ENCODE data around the gene SLC28A3. TPM values are rescaled to one million over a fixed set of nuclear protein-coding genes. Genes with fewer than 3 reads are reported as not detected.
A peak's percentile ranks its signal among the peaks of the same experiment; 100 is the strongest.

Gene SLC28A3
- total RNA-seq, 1 donor from 2014 or later, result not detected

DNA sequence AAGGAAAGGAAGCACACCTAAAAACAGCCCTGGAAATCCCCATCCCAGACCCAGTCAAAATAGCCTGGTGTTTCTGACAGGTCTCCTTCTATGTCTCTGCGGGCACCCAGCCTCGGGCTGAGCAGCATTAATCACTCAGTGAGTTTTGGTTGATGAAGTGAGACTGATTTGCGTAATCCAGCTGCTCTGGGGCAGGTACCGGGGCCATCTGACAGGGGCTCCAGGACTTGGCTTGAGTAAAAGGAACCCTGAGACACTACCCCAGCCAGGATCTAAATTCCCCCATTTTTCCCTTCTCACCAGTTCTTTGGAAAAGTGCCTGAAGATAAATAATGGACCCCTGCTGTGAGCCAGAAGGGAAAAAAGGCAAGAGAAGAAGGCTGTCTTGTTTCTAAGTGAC lies 596 bp downstream of the SLC28A3 start:
- no peak for DNase-seq

DNA sequence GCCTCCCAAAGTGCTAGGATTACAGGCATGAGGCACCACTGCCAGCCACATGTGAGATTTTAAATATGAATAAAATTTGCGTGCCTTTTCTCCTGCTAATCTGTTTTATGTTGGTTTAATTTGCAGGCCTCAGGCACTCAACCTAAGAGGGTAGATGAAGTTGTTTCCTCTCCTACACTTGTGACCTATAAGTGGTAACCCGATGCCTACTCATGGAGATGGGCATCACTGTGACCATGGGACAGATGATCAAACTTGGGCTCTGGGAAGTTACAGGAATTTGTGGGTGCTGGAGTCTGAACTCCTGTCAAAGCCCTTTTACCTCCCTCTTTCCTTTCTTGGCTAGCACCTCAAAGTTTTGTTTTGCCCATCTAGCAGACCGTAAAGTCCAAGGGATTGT lies 1.1 kb downstream of the SLC28A3 start:
- DNase-seq, result no peak

DNA sequence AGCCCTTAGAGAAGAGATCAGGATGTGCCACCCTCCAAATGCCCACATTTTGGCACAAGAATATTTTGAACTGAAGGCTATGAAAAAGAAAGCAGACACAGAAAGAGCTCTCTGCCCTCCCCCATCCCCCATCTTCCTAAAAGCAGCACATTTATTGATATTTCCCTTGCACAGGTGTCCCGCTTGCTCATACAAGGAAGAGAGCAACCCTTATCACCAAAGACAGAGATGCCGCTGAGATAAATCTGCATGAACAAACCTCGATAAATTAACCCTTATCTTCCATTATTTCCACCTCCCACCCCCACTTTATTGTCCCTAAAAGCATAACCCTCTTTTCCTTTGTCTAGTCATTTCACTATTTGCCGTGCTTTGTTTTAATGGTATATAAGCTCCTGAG lies 1.8 kb downstream of the SLC28A3 start:
- no peak for DNase-seq

DNA sequence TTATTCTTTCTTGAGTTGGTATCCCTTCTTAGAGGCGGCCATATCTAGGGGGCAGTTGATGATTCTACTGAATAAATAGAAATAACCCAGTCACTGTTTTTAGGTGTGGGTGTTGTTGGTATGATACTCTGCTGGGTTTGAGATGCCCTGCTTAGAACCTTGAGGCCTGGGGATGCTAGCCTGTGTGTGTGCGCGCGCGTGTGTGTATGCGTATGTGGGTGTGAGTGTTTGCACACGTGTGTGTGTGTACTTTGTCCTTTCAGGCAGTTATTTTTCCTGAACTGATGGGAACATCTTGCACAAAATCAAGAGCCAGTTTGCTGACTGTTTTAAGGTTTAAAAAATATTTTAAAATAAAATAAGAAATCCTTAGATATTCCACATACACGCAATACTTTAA lies 3.3 kb downstream of the SLC28A3 start:
- no peak for DNase-seq

- no peak for DNase-seq
Observed at GRCh38 chr9:84331119-84331809, 9.3 kb downstream of the SLC28A3 start.

- no peak for DNase-seq
Observed at GRCh38 chr9:84330246-84330645, 10.3 kb downstream of the SLC28A3 start.

DNA sequence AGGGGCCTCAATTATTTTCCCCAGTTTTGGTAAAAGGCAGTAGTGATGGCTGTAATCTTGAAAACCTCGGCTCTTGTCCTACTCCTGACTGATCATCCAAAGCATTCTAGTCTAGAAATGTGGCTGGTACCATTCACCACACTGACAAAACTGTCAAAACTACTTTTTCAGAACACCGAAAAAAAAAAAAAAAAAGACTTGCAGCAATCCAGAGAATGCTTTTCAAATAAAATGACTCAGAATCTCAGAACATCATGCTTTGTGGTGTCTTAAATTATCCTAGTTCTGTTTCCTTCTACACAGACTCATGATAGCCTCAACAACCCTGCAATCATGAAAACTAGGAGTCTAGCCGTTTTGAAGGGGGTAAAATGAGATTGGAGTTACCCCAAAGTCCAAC lies 13.4 kb downstream of the SLC28A3 start:
- DNase-seq, result no peak

GRCh38 chr9:84325347-84325973 lies 15.1 kb downstream of the SLC28A3 start:
- peak; percentile 67 for DNase-seq

DNA sequence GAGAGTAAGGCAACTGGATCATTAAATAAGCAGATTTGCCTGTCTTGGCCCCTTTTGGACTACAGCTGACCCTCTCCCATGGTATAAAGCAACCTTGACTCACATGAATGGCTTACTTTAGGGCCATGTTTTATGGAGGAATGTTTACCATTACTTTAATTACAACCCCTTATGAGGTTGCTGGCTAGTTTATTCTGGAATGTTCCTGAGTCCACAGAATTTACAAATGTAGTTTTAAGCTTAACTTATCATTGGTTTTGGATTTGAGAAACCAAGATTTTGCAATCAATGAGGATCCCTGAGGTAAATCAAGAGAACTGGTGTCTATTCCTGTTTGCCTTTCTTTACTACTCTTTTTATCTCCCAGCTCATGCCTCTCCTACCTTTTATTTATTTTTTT lies 15.7 kb downstream of the SLC28A3 start:
- DNase-seq, result no peak

GRCh38 chr9:84323858-84324257 lies 16.7 kb downstream of the SLC28A3 start:
- DNase-seq, result peak; percentile 17

GRCh38 chr9:84322828-84323227 lies 17.7 kb downstream of the SLC28A3 start:
- DNase-seq, result peak; percentile 36

GRCh38 chr9:84320231-84320630 lies 20.3 kb downstream of the SLC28A3 start:
- no peak for DNase-seq

DNA sequence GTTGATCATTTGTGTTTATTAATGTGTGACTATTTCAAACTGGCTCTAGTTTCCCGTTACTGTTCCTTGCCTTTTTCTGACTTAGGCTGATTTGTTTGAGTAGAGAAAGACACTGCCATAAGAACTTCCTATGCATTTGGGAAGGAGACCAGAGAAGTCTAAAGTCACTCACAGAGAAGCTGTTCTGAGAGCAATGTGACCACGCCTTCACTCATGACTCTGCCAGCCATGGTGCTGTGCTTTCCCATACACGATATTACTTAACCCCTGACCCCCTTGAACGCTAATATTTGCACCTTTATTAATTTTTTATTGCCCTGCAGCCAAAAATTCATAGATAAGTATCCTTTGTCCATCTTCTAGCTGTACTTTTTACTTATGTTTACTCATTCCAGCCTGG lies 20.9 kb downstream of the SLC28A3 start:
- no peak for DNase-seq

DNA sequence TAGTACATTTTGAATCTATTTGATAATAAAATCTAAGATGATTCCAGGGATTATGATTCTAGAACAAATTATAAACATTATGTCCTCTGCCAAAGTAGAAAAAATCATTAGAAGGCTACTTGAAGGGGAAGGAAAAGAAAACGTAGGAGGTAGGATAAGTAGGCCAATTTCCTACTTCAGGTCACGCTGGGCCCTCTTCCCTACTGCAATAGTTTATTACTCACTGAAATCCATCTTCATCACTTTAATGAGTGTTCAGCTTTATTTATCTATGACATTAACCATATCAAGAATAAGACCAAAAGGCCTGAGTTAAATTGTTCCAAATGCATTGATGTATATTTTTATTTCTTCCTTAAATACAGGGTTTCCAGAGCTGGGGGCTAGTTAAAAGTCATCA lies 21.6 kb downstream of the SLC28A3 start:
- no peak for DNase-seq

- peak; percentile 9 for DNase-seq
Observed at GRCh38 chr9:84317563-84317962, 23.0 kb downstream of the SLC28A3 start.

GRCh38 chr9:84315278-84315877 lies 25.2 kb downstream of the SLC28A3 start:
- DNase-seq, result peak; percentile 78

- DNase-seq, result no peak
Observed at GRCh38 chr9:84314306-84314705, 26.3 kb downstream of the SLC28A3 start.

- DNase-seq, result peak; percentile 33
Observed at GRCh38 chr9:84310883-84311282, 29.7 kb downstream of the SLC28A3 start.

GRCh38 chr9:84305497-84306131 lies 34.9 kb downstream of the SLC28A3 start:
- DNase-seq, result no peak

GRCh38 chr9:84304166-84304565 lies 36.4 kb downstream of the SLC28A3 start:
- no peak for DNase-seq

GRCh38 chr9:84303061-84303460 lies 37.5 kb downstream of the SLC28A3 start:
- no peak for DNase-seq

GRCh38 chr9:84301851-84302250 lies 38.7 kb downstream of the SLC28A3 start:
- peak; percentile 52 for DNase-seq

DNA sequence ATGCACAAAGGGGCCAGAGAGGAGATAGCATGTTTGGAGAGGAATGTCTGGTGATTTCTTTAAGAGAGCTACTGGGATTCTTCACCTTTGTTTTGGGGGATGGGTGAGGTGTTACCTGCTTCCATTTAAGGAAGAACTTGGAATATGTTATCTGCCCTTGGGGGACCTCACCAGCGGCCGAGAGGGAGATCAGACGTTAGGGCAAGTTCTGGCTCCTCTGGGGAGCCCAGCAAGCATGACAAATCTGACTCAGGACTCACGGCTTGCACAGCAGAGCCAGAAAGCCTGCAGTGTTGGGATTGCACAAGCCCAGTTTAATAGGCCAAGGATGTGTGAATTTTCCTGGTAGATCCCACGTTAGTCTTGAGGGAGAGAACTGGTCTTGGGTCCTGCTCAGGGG lies 40.3 kb downstream of the SLC28A3 start:
- DNase-seq, result no peak
